ENCODE measurements around the gene DPH3. TPM values are rescaled to one million over a fixed set of nuclear protein-coding genes. Genes with fewer than 3 reads are reported as not detected.

The DPH3 gene
- total and polyA plus RNA-seq, 2 experiments from 2014 or later: 7.9 to 30.0 TPM

DNA sequence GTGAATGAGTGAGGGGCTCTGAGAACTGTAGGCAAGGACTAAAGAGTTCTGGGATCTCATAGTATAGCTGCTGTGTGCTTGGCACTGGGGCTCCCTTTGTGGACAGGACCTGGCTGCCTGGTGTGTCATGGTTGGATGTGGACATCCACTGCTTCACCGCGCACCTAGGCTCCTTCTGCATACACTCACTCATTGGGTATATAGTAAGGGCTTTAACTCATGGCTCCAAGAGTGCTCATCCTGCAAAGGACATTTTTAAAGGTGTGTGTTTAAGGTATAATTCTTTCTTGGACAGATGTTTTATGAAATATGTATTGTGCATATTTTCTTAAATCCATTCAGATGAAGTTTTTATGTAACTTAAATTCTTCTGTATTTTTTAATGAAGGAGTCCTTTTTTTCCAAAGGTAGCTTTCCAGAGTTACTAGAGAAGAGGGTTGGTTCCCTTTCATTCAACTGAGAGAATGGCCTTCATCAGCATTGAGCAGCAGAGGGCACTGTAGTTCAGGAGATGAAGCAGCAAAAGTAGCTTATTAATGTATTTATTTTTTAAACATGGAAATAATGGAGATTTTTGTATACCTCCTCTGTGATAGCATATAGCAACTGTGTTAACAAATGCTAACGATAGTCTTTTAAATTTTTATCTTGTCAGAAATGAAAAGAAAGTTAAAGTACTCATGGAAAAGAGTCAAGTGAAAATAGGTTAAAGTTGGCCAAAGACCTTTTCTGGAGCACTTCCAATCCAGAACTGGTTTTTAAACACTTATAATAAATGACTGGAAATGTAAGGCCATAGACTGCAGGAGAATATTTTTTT lies 25.5 kb upstream of the DPH3 start:
- DNase-seq (ENCODE audit: low read depth in 1 of 2, low spot score in 1 of 2): peak; percentile 55 to 70
- Histone ChIP-seq H3K27ac (peak overlapping the region; percentile 52), H3K4me3 (no peak overlapping the region), H3K4me1 (ENCODE audit: low read depth) (peaks cover 52% of the 10 kb centered on the region), H3K36me3 (no peaks in the 10 kb centered on the region), H3K27me3 (no peaks in the 10 kb centered on the region), H3K9me3 (ENCODE audit: low read depth) (no peaks in the 10 kb centered on the region)
- TF ChIP-seq, protein P1, sequence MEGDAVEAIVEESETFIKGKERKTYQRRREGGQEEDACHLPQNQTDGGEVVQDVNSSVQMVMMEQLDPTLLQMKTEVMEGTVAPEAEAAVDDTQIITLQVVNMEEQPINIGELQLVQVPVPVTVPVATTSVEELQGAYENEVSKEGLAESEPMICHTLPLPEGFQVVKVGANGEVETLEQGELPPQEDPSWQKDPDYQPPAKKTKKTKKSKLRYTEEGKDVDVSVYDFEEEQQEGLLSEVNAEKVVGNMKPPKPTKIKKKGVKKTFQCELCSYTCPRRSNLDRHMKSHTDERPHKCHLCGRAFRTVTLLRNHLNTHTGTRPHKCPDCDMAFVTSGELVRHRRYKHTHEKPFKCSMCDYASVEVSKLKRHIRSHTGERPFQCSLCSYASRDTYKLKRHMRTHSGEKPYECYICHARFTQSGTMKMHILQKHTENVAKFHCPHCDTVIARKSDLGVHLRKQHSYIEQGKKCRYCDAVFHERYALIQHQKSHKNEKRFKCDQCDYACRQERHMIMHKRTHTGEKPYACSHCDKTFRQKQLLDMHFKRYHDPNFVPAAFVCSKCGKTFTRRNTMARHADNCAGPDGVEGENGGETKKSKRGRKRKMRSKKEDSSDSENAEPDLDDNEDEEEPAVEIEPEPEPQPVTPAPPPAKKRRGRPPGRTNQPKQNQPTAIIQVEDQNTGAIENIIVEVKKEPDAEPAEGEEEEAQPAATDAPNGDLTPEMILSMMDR (IDR thresholded peaks at IDR 0.05; ENCODE audit: low read depth, low read length): peak; percentile 78

DNA sequence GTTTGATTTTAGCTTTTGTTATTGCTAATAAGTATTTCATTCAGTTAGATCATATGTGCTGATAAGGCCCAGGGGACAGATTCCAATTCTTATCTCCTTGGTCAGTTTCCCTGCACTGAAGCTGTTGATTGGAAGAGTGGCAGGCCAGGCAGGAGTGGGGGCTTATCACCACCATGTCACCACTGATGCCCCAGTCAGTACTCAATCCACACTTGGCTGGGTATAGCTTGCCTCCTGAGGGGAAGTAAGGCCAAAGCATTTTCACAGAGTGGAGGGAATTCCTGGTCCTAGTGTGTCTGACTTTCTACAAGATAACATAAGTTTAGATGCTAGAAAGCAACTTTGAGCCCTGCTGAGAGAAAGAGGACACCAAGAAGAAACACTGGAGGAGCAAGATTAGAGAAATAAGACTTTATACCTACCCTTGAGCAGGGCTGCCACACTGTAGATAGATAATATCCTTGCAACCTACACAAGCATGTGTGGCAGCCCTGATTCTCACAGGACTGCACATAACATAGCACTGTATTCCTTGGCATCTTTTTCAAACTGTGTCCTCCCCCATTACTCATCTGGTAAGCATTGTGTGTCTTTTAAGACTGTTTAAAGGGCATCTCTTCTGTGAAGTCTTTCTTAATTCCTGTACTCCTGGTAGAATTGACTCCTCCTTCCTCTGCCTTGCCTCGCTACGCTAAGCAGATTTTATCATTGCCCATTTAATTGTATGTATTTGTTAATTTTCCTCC lies 24.6 kb upstream of the DPH3 start:
- no peaks in the 10 kb centered on the region for H3K27me3 ChIP-seq
- DNase-seq (ENCODE audit: low read depth in 1 of 2, low spot score in 1 of 2): peak in 1 of 2 donors; percentile 59
- no peak overlapping the region for H3K4me3 ChIP-seq
- no peaks in the 10 kb centered on the region for H3K9me3 ChIP-seq (ENCODE audit: low read depth)
- H3K4me1 ChIP-seq (ENCODE audit: low read depth): peaks cover 52% of the 10 kb centered on the region
- no peaks in the 10 kb centered on the region for H3K36me3 ChIP-seq
- TF ChIP-seq, protein P1 (IDR thresholded peaks at IDR 0.05; ENCODE audit: low read depth, low read length): no peak
- H3K27ac ChIP-seq: peak overlapping the region; percentile 52

DNA sequence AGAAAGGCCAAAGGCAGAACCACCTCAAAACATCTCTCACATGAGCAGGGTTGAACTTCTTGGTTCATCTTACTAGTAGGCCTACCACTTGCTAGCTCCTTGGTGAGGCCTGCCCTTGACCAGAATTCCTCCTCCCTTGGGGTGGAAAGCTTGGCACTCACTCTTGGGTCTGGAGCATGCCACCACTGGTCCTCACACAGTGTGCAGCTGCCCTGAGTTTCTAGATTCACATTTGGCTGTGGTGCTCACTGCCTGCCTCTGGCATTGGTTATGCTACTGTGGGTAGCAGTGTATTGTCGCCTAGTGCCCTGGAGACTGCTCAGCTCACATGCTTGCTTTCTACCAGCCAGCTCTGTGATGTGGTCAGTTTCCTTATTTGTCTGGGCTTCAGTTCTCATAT lies 23.9 kb upstream of the DPH3 start:
- no peaks in the 10 kb centered on the region for H3K27me3 ChIP-seq
- H3K36me3 ChIP-seq: no peaks in the 10 kb centered on the region
- H3K27ac ChIP-seq: peak overlapping the region; percentile 52
- no peaks in the 10 kb centered on the region for H3K9me3 ChIP-seq (ENCODE audit: low read depth)
- DNase-seq (ENCODE audit: low read depth in 1 of 2, low spot score in 1 of 2): peak in 1 of 2 donors; percentile 52
- peaks cover 52% of the 10 kb centered on the region for H3K4me1 ChIP-seq (ENCODE audit: low read depth)
- no peak overlapping the region for H3K4me3 ChIP-seq
- TF ChIP-seq, protein P1 (IDR thresholded peaks at IDR 0.05; ENCODE audit: low read depth, low read length): no peak

DNA sequence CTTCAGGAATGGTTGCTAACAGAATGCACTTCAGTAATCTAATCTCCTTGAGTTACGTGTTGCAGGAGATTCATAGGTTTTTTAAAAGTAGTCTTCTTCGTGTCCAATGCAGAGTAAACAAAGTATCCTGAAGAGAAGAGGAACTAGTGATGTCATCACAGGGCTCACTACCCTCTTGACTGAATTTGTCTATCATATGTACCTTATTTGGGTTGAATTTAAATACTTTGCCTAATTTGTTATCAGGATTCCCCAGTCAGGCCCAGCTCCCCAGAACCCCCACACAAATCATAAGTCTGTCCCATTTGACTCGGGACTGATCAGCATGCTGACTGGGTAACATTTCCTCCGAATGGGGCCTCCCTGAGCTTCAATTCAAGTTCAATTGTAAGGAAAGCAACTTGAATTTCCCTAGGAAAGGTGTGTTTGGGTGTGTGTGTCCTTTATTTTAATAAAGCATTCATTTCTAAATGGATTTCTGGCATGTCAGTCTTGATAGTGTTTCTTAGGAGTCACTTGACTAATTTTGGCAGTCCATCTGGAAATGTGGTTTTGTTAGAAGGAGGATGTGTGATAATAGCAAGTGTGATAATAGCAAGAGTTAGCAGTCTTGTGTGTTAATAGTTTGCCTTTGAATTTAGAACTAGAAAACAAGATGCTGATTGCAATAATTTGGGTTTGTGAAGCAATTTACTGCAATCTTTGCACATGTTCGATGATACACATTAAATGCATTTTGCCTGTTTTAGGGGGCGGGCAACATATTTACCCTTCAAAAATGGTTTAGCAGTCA lies 22.2 kb upstream of the DPH3 start:
- peaks cover 52% of the 10 kb centered on the region for H3K4me1 ChIP-seq (ENCODE audit: low read depth)
- DNase-seq (ENCODE audit: low read depth in 1 of 2, low spot score in 1 of 2): peak in 1 of 2 donors; percentile 66
- TF ChIP-seq, protein P1 (IDR thresholded peaks at IDR 0.05; ENCODE audit: low read depth, low read length): no peak
- H3K36me3 ChIP-seq: peaks cover 5% of the 10 kb centered on the region
- peak overlapping the region; percentile 86 for H3K27ac ChIP-seq
- no peaks in the 10 kb centered on the region for H3K9me3 ChIP-seq (ENCODE audit: low read depth)
- H3K27me3 ChIP-seq: no peaks in the 10 kb centered on the region
- H3K4me3 ChIP-seq: no peak overlapping the region

DNA sequence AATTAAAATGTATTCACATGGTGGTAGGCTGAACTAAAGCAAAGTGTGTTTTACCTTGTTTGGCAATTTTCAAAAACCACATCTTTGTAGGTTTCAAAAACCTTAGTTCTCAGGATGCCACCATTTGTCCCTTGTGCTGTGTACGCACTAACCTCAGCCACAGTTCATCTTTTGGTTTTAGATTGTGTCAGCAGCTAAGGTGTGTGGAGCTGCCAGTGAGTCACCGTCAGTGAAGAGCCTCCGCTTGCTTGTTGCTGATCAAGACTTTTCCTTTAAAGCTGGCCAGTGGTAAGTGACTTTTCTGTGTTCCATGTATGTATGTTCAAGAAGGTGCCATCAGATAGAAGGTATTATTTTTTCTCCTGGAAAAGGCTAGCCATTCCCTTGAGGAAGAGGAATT lies 21.4 kb upstream of the DPH3 start:
- no peak overlapping the region for H3K4me3 ChIP-seq
- no peaks in the 10 kb centered on the region for H3K27me3 ChIP-seq
- peaks cover 8% of the 10 kb centered on the region for H3K36me3 ChIP-seq
- peak overlapping the region; percentile 86 for H3K27ac ChIP-seq
- DNase-seq (ENCODE audit: low read depth in 1 of 2, low spot score in 1 of 2): no peak
- H3K4me1 ChIP-seq (ENCODE audit: low read depth): peaks cover 52% of the 10 kb centered on the region
- no peaks in the 10 kb centered on the region for H3K9me3 ChIP-seq (ENCODE audit: low read depth)
- TF ChIP-seq, protein P1 (IDR thresholded peaks at IDR 0.05; ENCODE audit: low read depth, low read length): no peak

Measured in cardiac muscle cell (in vitro differentiated cells and primary cell).